K562 (cell line): ENCODE results near the gene EPHA2. TPM values are rescaled to one million over a fixed set of nuclear protein-coding genes. Genes with fewer than 3 reads are reported as not detected.

Experiments used
- ATAC-seq: fragments of 200-7000 bp; cut with Tn5 transposase; 3 replicates; pipeline ENCODE4 v1.9.1; 2020; ENCODE audit warnings: moderate library complexity
- BruUV-seq: library from RNA; stranded (reverse); fragments of 400-500 nt; replicated peaks from 2 replicates; lab custom pipeline; 2021; lab: Mats Ljungman, UMichigan
- CTCF ChIA-PET: fragments of 300-600 bp; formaldehyde crosslinking; extraction: SDS; loops from one replicate; lab custom pipeline; 2021; ENCODE audit warnings: low intra/inter-chr PET ratio; lab: Yijun Ruan, JAX
- POLR2A ChIA-PET: fragments of 300-600, 350-650 bp; sonication (Branson Sonifier 250); formaldehyde crosslinking; extraction: SDS; loops from one replicate; lab custom pipeline; 2021; ENCODE audit warnings: antibody characterized with exemption, inconsistent platforms; lab: Yijun Ruan, JAX
- DNase-seq, 4 experiments: peaks; one replicate each; pipeline versions ENCODE4 v3.0.0 to v3.0.0-alpha.2; 2011 to 2018; ENCODE audit warnings: low spot score in 3 of 4, mixed read lengths in 3 of 4; ENCODE audit errors: extremely low read depth in 1 of 4
- FAIRE-seq: peaks from 2 replicates; lab custom pipeline; 2011; peaks lifted over from hg19 to GRCh38; lab: Jason Lieb, UNC
- H2AFZ ChIP-seq: 2 replicates; pipeline ENCODE4 v1.6.0; 2011; ENCODE audit warnings: low read depth, low read length, control low read depth, inconsistent platforms
- H3K27ac ChIP-seq: fragments of 200-600 bp; 3 replicates; pipeline ENCODE4 v1.8.0; 2011; ENCODE audit warnings: low read depth, mild to moderate bottlenecking, control low read depth, inconsistent platforms, low read length, moderate library complexity, mixed read lengths; ENCODE audit errors: extremely low read depth
- H3K27me3 ChIP-seq, 2 experiments: fragments of 300-600 bp in 1 of 2; 2 replicates in 1 of 2; 3 replicates in 1 of 2; pipeline versions ENCODE4 v1.6.0 to v1.8.0; 2011; ENCODE audit warnings: inconsistent platforms in 2 of 2, low read length in 2 of 2, mild to moderate bottlenecking in 1 of 2, mixed read lengths in 1 of 2, moderate library complexity in 1 of 2; ENCODE audit not compliant: control insufficient read depth in 2 of 2, insufficient read depth in 2 of 2
- H3K36me3 ChIP-seq: fragments of 300-600 bp; 3 replicates; pipeline ENCODE4 v1.8.0; 2011; ENCODE audit warnings: mild to moderate bottlenecking, low read length, inconsistent platforms; ENCODE audit not compliant: control insufficient read depth, insufficient read depth
- H3K4me1 ChIP-seq, 2 experiments: fragments of 200-600 bp in 1 of 2; replicated peaks in 1 of 2; 2 replicates in 1 of 2; 3 replicates in 1 of 2; pipeline versions ENCODE4 v1.5.1 to v1.8.0; 2011; ENCODE audit warnings: inconsistent platforms in 2 of 2, low read length in 2 of 2, mild to moderate bottlenecking in 1 of 2, mixed read lengths in 1 of 2, moderate library complexity in 1 of 2; ENCODE audit not compliant: control insufficient read depth in 2 of 2, insufficient read depth in 2 of 2
- H3K4me2 ChIP-seq: 2 replicates; pipeline ENCODE4 v1.6.1; 2011; ENCODE audit warnings: low read length, control low read depth, inconsistent platforms, mixed read lengths; ENCODE audit not compliant: insufficient read depth
- H3K4me3 ChIP-seq: fragments of 200-600 bp; sonication (generic), shearing (Covaris generic); 2 replicates; pipeline ENCODE4 v1.5.1; 2016; ENCODE audit warnings: control low read depth, inconsistent platforms
- H3K79me2 ChIP-seq: fragments of 200-600 bp; 3 replicates; pipeline ENCODE4 v1.8.0; 2011; ENCODE audit warnings: low read length, inconsistent platforms; ENCODE audit not compliant: control insufficient read depth, insufficient read depth
- H3K9ac ChIP-seq, 2 experiments: 2 replicates each; pipeline versions ENCODE4 v1.6.0 to v1.6.1; 2011; ENCODE audit warnings: low read depth in 2 of 2, low read length in 2 of 2, control low read depth in 1 of 2, inconsistent platforms in 1 of 2, mild to moderate bottlenecking in 1 of 2, mixed read lengths in 1 of 2; ENCODE audit not compliant: insufficient read depth in 1 of 2
- H3K9me1 ChIP-seq: one replicate; pipeline ENCODE4 v1.6.0; 2011; ENCODE audit warnings: inconsistent platforms, mild to moderate bottlenecking, low read length, moderate library complexity; ENCODE audit not compliant: control insufficient read depth, insufficient read depth
- H3K9me3 ChIP-seq: replicated peaks from 2 replicates; pipeline ENCODE4 v1.5.1; 2011; ENCODE audit warnings: low read depth, low read length, inconsistent platforms; ENCODE audit not compliant: control insufficient read depth, insufficient read depth
- H4K20me1 ChIP-seq: replicated peaks from 2 replicates; pipeline ENCODE4 v1.6.1; 2011; ENCODE audit warnings: low read length, inconsistent platforms, mixed read lengths; ENCODE audit not compliant: control insufficient read depth, insufficient read depth
- CC2D1A ChIP-seq: fragments of 450-650 bp; IDR thresholded peaks from 2 replicates; pipeline ENCODE4 v1.6.1; 2017; ENCODE audit warnings: mild to moderate bottlenecking
- FUS ChIP-seq: fragments of 200-400 bp; formaldehyde crosslinking; optimal IDR thresholded peaks from 2 replicates; pipeline ENCODE3; 2017; ENCODE audit warnings: low read depth, low read length
- MNT ChIP-seq, 2 experiments: fragments of 450-650 bp; conservative IDR thresholded peaks; 2 replicates each; pipeline ENCODE4 v1.6.1; 2017; ENCODE audit warnings: mild to moderate bottlenecking in 2 of 2, moderate library complexity in 2 of 2
- NFYB ChIP-seq: IDR thresholded peaks from 2 replicates; pipeline ENCODE4 v1.6.1; 2011; ENCODE audit warnings: mild to moderate bottlenecking, moderate library complexity; ENCODE audit not compliant: insufficient read length; ENCODE audit errors: extremely low read depth
- PCBP2 ChIP-seq: fragments of 200-400 bp; formaldehyde crosslinking; IDR thresholded peaks from 2 replicates; pipeline ENCODE4 v1.6.1; 2018; ENCODE audit warnings: low read length, low read depth, mild to moderate bottlenecking, moderate library complexity; ENCODE audit not compliant: poor library complexity, severe bottlenecking
- RNF219 ChIP-seq: fragments of 250-450 bp; sonication (Bioruptor Pico); IDR thresholded peaks from 2 replicates; pipeline ENCODE4 v1.5.0; 2022; ENCODE audit warnings: mild to moderate bottlenecking
- RUNX1 ChIP-seq: sonication (generic); IDR thresholded peaks from 2 replicates; pipeline ENCODE4 v1.6.1; 2016; ENCODE audit warnings: antibody characterized with exemption, low read depth
- ZNF318 ChIP-seq, 2 experiments: fragments of 450-650 bp; IDR thresholded peaks; 2 replicates each; pipeline ENCODE4 v1.6.1; 2016; ENCODE audit warnings: mild to moderate bottlenecking in 2 of 2, borderline replicate concordance in 1 of 2, low read depth in 1 of 2, moderate library complexity in 1 of 2
- WGBS: fragments of 100-300 bp; shearing (Covaris generic); methylation state at CpG from one replicate; pipeline ENCODE4 v1.1.6; 2016; ENCODE audit warnings: low coverage, mixed read lengths; ENCODE audit not compliant: insufficient coverage; ENCODE audit errors: missing lambda C conversion rate; 5-methylcytosine and 5-hydroxymethylcytosine counted together
- in situ Hi-C: fragments of 300-500 bp; cut with MboI; formaldehyde crosslinking; loops from 4 replicates; pipeline ENCODE4 v1.15.0; 2018; ENCODE audit warnings: inconsistent platforms, mixed read lengths
- intact Hi-C: fragments of 100-400 bp; cut with micrococcal nuclease; formaldehyde crosslinking; loops from 2 replicates; pipeline ENCODE4 v1.14.2; 2022
- polyA plus RNA-seq, 8 experiments: library from polyadenylated mRNA; depleted of rRNA in 4 of 8; stranded (reverse) in 5 of 8; unstranded in 3 of 8; fragments of >200 nt; fragmentation: Nextera tagmentation in 2 of 8; fragmentation: Illumina TruSeq in 1 of 8; extraction: Ambion mirVana in 2 of 8; extraction: Trizol in 1 of 8; gene quantifications; 2 replicates each; pipeline versions ENCODE4 v1.2.1 to v1.2.3, GENCODE V29; 2011 to 2014; ENCODE audit warnings: inconsistent platforms in 1 of 8, missing spikeins in 1 of 8
- total RNA-seq, 7 experiments: library from RNA; depleted of rRNA in 6 of 7; stranded (reverse); fragments of >200 nt in 6 of 7; fragmentation: Illumina TruSeq in 2 of 7; extraction: Trizol in 2 of 7; gene quantifications; 2 replicates each; pipeline versions ENCODE4 v1.2.1 to v1.2.3, GENCODE V29; 2011 to 2021; ENCODE audit warnings: low replicate concordance in 1 of 7

The EPHA2 gene
- total and polyA plus RNA-seq, 9 of the 15 experiments (the other 6 are each of a cell fraction or from before 2014, with no cell fraction given) = 0.04 to 0.40 (median 0.07) TPM; not detected in 4

GRCh38 chr1:16187748-16188401 is 32.0 kb upstream of the EPHA2 start:
- DNase-seq (peak; percentile 88 to 95 (median 92)), FAIRE-seq (peak; percentile 88), ATAC-seq (peak; percentile 94)
- POLR2A ChIA-PET = no interaction called here
- WGBS = 9% methylated on average over 15 of the region's 15 CpGs
- peaks cover 6 to 28% of the 10 kb centered on the region in 2 experiments; a peak in 4 of 5 replicates for H3K4me1 ChIP-seq
- H3K4me3 ChIP-seq = no peak overlapping the region
- H2AFZ ChIP-seq = peak overlapping the region; percentile 34
- no peak overlapping the region for H3K4me2 ChIP-seq
- in situ Hi-C loops (loop anchor here (5.0 kb wide), 1 partner anchor 106 kb away; no protein-coding TSS in a partner anchor), intact Hi-C loops (loop anchor here (1.0 to 2.0 kb wide), 3 partner anchors 106 to 179 kb away; no protein-coding TSS in a partner anchor)
- H3K9me3 ChIP-seq = no peaks in the 10 kb centered on the region
- no peaks in the 10 kb centered on the region for H4K20me1 ChIP-seq
- CTCF ChIA-PET = interaction anchor here (1.8 to 7.5 kb wide), 4 partner anchors 57 to 178 kb away, joined by 8 to 208 read pairs (median 12); partner anchors contain the start of gene FAM131C
- H3K27ac ChIP-seq = no peak overlapping the region
- BruUV-seq = no TSS peak
- peak overlapping the region in 1 of 2 experiments; percentile 62; a peak in 1 of 4 replicates for H3K9ac ChIP-seq
- H3K27me3 ChIP-seq = no peaks in the 10 kb centered on the region
- H3K79me2 ChIP-seq = no peaks in the 10 kb centered on the region
- H3K36me3 ChIP-seq = no peaks in the 10 kb centered on the region
- H3K9me1 ChIP-seq = no peaks in the 10 kb centered on the region
- TF ChIP-seq CC2D1A (peak; percentile 97), FUS (no peak), ZNF318 (IDR thresholded peaks at IDR 0.05; ENCODE audit: borderline replicate concordance in 1 of 2, low read depth in 1 of 2) (no peak), PCBP2 (no peak), NFYB (no peak), RNF219 (CRISPR knock-in tag) (no peak), RUNX1 (no peak), MNT (conservative IDR thresholded peaks at IDR 0.05) (0 out of 4 replicates have a peak, but pooled peaks of 1 of the 2 experiments have one; percentile 27)
